Panc1 (cell line): Measurements from ENCODE around the gene SCO2. TPM values are rescaled to one million over a fixed set of nuclear protein-coding genes. Genes with fewer than 3 reads are reported as not detected.
A peak's percentile ranks its signal among the peaks of the same experiment; 100 is the strongest.

ENCODE experiments used
- ATAC-seq: fragments of 200-7000 bp; cut with Tn5 transposase; 2 replicates; pipeline ENCODE4 v1.9.1; 2020; ENCODE audit warnings: mild to moderate bottlenecking, moderate library complexity
- BruUV-seq: library from RNA; stranded (reverse); fragments of 400-500 nt; replicated peaks from 2 replicates; lab custom pipeline; 2021; lab: Mats Ljungman, UMichigan
- CTCF ChIA-PET: fragments of 300-600 bp; sonication (Branson Sonifier 250); formaldehyde crosslinking; loops from one replicate; lab custom pipeline; 2022; ENCODE audit warnings: antibody characterized with exemption; lab: Charles Lee
- POLR2A ChIA-PET: fragments of 300-600 bp; sonication (Branson Sonifier 250); formaldehyde crosslinking; loops from one replicate; lab custom pipeline; 2022; ENCODE audit warnings: antibody characterized with exemption; lab: Charles Lee
- DNase-seq: peaks from one replicate; pipeline ENCODE4 v3.0.0-alpha.2; 2010; ENCODE audit warnings: low read depth, low spot score
- H3K27ac ChIP-seq: 2 replicates; pipeline ENCODE4 v1.5.1; 2011; ENCODE audit warnings: mild to moderate bottlenecking, low read length, inconsistent platforms
- H3K27me3 ChIP-seq: fragments of 200-500 bp; sonication (Bioruptor generic); 2 replicates; pipeline ENCODE4 v1.6.0; 2014; ENCODE audit warnings: low read length, inconsistent platforms; ENCODE audit not compliant: control insufficient read depth, insufficient read depth
- H3K36me3 ChIP-seq: fragments of 200-500 bp; sonication (Bioruptor generic); 2 replicates; pipeline ENCODE4 v1.5.1; 2014; ENCODE audit warnings: inconsistent platforms, mild to moderate bottlenecking, low read length, moderate library complexity; ENCODE audit not compliant: control insufficient read depth, insufficient read depth
- H3K4me1 ChIP-seq: 2 replicates; pipeline ENCODE4 v1.5.1; 2011; ENCODE audit warnings: inconsistent platforms, mild to moderate bottlenecking, low read length, moderate library complexity; ENCODE audit not compliant: control insufficient read depth, insufficient read depth
- H3K4me3 ChIP-seq, 2 experiments: 2 replicates each; pipeline ENCODE4 v1.5.1; 2011 to 2012; ENCODE audit warnings: low read depth in 2 of 2, low read length in 2 of 2, mild to moderate bottlenecking in 2 of 2, inconsistent platforms in 1 of 2, moderate library complexity in 1 of 2
- H3K9me3 ChIP-seq: fragments of 200-500 bp; sonication (Bioruptor generic); 2 replicates; pipeline ENCODE4 v1.5.1; 2014; ENCODE audit warnings: low read depth, mild to moderate bottlenecking, inconsistent platforms, low read length, moderate library complexity; ENCODE audit not compliant: control insufficient read depth, insufficient read depth
- POLR2AphosphoS5 ChIP-seq: IDR thresholded peaks from 2 replicates; pipeline ENCODE4 v1.6.1; 2012; ENCODE audit warnings: mild to moderate bottlenecking, low read depth, low read length, moderate library complexity
- SIN3A ChIP-seq: IDR thresholded peaks from 2 replicates; pipeline ENCODE4 v1.6.1; 2012; ENCODE audit warnings: low read depth, mild to moderate bottlenecking, low read length, moderate library complexity, borderline replicate concordance; ENCODE audit not compliant: insufficient read depth
- TCF7L2 ChIP-seq: IDR thresholded peaks from 2 replicates; pipeline ENCODE4 v1.6.1; 2011; ENCODE audit warnings: mild to moderate bottlenecking, low read depth, low read length, inconsistent platforms
- in situ Hi-C: cut with HindIII; loops from 2 replicates; pipeline ENCODE4 v1.10.0; 2016; ENCODE audit warnings: low sequenced_read_pairs, low pct_unique_long_range_greater_than_20kb
- intact Hi-C: fragments of 100-400 bp; cut with micrococcal nuclease; formaldehyde crosslinking; loops from one replicate; pipeline ENCODE4 v1.10.0; 2022; ENCODE audit not compliant: unreplicated experiment
- total RNA-seq: library from RNA; stranded (reverse); gene quantifications from one replicate; pipeline ENCODE4 v1.2.1, GENCODE V29; 2021; ENCODE audit not compliant: unreplicated experiment
- TF ChIP-seq, protein P1 (sequence below), 2 experiments: IDR thresholded peaks; 2 replicates each; pipeline ENCODE4 v1.6.1; 2011 to 2012; ENCODE audit warnings: low read depth in 2 of 2, control low read depth in 1 of 2, low read length in 1 of 2, mild to moderate bottlenecking in 1 of 2, moderate library complexity in 1 of 2; ENCODE audit not compliant: insufficient read depth in 1 of 2
- TF ChIP-seq, protein P2 (sequence below): fragments of 450-650 bp; IDR thresholded peaks from 2 replicates; pipeline ENCODE4 v1.5.1; 2017; ENCODE audit warnings: mild to moderate bottlenecking

The SCO2 gene
- total RNA-seq, 1 experiment from 2014 or later: 14.2 TPM

DNA sequence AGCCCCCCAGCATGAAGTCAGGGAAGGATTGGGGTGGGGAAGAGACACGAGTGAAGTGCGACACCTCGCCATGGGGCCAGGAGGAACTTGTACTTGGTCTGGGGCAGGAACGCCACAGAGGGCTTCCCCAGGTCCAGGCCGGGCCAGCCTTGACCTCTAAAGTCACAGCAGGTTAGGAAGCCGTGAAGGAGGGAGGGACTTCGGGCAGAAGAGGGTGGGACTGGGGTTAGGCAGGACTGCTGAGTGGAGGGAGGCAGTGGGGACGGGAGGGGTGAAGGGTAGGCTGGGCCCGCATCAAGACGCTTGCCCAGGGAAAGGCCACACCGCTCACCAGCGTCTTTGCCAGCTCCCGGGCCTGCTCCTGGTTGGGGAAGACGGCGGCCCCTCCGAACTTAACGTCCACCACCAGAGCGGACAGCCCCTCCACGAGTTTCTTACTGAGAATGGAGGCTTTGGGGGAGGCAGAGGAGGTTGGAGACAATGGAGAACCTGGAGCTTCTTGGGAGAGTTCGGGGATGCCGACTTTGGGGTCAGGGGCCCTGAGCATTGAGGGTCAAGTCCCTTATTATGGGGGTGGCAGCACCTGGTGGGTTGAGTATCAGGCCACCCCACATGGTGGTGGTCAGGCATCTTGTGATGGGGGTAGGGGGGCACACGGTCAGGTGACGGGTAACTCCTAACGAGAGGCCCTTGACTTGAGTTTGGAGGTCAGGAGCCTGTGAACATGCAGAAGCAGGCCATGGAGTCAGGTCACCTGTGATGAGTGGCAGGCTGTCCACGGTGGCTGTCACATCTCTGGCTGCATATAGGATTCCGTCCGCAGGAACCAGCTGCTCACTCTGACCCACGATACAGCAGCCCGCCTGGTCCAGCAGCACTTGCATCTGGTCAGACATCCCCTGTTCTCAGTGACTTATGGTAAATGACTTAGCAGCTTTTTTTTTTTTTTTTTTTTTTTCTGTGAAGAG, 1.7 kb upstream of the SCO2 start:
- Histone ChIP-seq H3K9me3 (no peaks in the 10 kb centered on the region), H3K4me1 (peaks cover 4% of the 10 kb centered on the region), H3K36me3 (no peaks in the 10 kb centered on the region; the same call in 1 of the 2 replicates), H3K27ac (peak overlapping the region; percentile 79), H3K27me3 (no peaks in the 10 kb centered on the region), H3K4me3 (peak overlapping the region; percentile 65 to 69)
- intact Hi-C loops (no loop called here), in situ Hi-C loops (no loop called here)
- TF ChIP-seq TCF7L2 (no peak), POLR2AphosphoS5 (peak; percentile 61; the same call in 1 of the 2 replicates), SIN3A (peak; percentile 37; the same call in 1 of the 2 replicates)
- TF ChIP-seq, protein P1, sequence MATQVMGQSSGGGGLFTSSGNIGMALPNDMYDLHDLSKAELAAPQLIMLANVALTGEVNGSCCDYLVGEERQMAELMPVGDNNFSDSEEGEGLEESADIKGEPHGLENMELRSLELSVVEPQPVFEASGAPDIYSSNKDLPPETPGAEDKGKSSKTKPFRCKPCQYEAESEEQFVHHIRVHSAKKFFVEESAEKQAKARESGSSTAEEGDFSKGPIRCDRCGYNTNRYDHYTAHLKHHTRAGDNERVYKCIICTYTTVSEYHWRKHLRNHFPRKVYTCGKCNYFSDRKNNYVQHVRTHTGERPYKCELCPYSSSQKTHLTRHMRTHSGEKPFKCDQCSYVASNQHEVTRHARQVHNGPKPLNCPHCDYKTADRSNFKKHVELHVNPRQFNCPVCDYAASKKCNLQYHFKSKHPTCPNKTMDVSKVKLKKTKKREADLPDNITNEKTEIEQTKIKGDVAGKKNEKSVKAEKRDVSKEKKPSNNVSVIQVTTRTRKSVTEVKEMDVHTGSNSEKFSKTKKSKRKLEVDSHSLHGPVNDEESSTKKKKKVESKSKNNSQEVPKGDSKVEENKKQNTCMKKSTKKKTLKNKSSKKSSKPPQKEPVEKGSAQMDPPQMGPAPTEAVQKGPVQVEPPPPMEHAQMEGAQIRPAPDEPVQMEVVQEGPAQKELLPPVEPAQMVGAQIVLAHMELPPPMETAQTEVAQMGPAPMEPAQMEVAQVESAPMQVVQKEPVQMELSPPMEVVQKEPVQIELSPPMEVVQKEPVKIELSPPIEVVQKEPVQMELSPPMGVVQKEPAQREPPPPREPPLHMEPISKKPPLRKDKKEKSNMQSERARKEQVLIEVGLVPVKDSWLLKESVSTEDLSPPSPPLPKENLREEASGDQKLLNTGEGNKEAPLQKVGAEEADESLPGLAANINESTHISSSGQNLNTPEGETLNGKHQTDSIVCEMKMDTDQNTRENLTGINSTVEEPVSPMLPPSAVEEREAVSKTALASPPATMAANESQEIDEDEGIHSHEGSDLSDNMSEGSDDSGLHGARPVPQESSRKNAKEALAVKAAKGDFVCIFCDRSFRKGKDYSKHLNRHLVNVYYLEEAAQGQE (IDR thresholded peaks at IDR 0.05; ENCODE audit: insufficient read depth in 1 of 2, low read depth in 2 of 2, low read length in 1 of 2): no peak
- TF ChIP-seq, protein P2, sequence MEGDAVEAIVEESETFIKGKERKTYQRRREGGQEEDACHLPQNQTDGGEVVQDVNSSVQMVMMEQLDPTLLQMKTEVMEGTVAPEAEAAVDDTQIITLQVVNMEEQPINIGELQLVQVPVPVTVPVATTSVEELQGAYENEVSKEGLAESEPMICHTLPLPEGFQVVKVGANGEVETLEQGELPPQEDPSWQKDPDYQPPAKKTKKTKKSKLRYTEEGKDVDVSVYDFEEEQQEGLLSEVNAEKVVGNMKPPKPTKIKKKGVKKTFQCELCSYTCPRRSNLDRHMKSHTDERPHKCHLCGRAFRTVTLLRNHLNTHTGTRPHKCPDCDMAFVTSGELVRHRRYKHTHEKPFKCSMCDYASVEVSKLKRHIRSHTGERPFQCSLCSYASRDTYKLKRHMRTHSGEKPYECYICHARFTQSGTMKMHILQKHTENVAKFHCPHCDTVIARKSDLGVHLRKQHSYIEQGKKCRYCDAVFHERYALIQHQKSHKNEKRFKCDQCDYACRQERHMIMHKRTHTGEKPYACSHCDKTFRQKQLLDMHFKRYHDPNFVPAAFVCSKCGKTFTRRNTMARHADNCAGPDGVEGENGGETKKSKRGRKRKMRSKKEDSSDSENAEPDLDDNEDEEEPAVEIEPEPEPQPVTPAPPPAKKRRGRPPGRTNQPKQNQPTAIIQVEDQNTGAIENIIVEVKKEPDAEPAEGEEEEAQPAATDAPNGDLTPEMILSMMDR: no peak
- ChIA-PET CTCF (no interaction called here), POLR2A (interaction anchor here (0.6 kb wide), 3 partner anchors 19 to 32 kb away, joined by 6 to 11 read pairs (median 10); partner anchors contain the start of gene NCAPH2)
- DNase-seq: no peak
- BruUV-seq: TSS peak; percentile 76
- peak; percentile 58 for ATAC-seq

DNA sequence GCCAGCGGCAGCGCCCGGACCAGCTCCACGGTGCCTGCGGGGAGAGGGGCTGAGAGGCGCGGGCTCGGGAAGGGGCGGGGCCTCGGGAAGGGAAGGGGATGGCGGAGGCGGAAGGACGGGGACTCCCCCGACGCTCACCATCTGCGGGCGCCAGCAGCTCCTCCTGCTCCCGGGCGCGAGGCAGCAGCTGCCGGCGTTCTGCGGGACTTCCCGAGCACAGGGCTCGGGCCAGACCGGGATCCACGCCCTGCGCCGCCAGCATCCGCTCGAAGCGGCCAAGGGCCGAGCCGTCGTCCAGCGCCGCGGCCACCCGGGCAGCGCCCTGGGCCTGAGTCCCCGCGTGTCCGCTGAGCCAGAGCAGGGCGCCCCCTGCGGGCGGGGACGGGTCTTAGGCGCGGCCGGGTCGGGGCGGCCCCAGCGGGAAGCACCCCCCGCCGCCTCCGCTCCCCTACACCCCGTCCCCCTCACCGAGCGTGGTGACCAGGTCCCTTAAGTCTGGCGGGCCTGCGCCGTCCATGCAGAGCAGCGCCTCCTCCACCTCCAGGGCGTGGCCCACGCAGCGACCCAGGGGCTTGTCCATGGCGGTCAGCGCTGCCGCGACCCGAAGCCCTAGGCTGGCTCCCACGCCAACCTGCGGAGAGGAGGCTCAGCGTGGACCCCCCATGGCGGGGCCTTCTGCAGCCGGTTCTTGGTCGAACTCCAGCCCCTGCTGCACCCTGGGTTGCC, 873 bp upstream of the SCO2 start:
- peak overlapping the region; percentile 79; the same call in 1 of the 2 replicates for H3K27ac ChIP-seq
- H3K27me3 ChIP-seq: no peaks in the 10 kb centered on the region
- no peaks in the 10 kb centered on the region for H3K9me3 ChIP-seq
- CTCF ChIA-PET: interaction anchor here (0.8 to 1.4 kb wide), 4 partner anchors 9 to 94 kb away, joined by 3 to 12 read pairs (median 10); partner anchors contain the start of genes LMF2 and NCAPH2
- intact Hi-C loops: no loop called here
- no peaks in the 10 kb centered on the region; the same call in 1 of the 2 replicates for H3K36me3 ChIP-seq
- in situ Hi-C loops: no loop called here
- H3K4me1 ChIP-seq: peaks cover 4% of the 10 kb centered on the region
- POLR2A ChIA-PET: interaction anchor here (0.6 kb wide), 1 partner anchor 173 kb away, joined by 3 read pairs; no protein-coding TSS in a partner anchor
- DNase-seq: no peak
- H3K4me3 ChIP-seq: peak overlapping the region; percentile 65 to 69
- TF ChIP-seq TCF7L2: no peak
- TF ChIP-seq, protein P1 (IDR thresholded peaks at IDR 0.05; ENCODE audit: insufficient read depth in 1 of 2, low read depth in 2 of 2, low read length in 1 of 2): no peak
- TF ChIP-seq POLR2AphosphoS5: peak; percentile 47; the same call in 1 of the 2 replicates
- TF ChIP-seq, protein P2: peak; percentile 82
- TF ChIP-seq SIN3A: peak; percentile 49; the same call in 1 of the 2 replicates
- BruUV-seq: no TSS peak
- peak; percentile 37 for ATAC-seq
